GM19452 (cell line): Measurements from ENCODE around the gene PDE11A.

Experiments
- ATAC-seq: cut with Tn5 transposase; IDR thresholded peaks from one replicate; pipeline ENCODE4 v1.9.1; 2021; ENCODE audit not compliant: unreplicated experiment

Gene PDE11A

DNA sequence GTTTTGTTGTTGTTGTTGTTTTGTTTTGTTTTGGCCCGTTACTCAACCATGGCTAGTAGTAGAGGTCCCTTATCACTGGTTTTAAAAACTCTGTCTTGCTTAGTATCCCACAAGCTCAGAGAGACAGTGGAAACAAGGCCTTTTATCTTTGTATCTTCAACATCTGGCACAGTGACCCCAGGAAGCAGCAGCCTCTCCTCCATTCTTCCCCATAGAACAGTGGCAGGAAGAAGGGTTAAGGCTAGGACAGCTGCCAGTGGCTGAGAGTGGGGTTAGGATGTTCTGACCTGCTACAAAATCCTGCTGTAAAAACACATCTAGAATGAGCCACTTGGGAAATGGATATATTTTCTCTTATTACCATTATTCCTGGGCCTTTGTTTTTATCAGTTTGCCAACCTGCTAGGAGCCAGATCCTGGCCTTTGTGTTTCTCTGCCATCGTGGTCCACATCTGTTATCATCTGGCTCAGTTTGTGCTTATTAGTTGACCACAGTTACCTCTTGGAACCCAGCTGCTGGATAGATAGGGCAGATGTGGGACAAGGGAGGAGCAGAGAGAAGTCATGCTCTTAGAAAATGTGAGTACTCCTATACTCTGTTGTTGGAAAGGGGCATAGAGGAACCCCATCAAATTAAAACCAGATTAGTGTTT, 433.2 kb downstream of the PDE11A start:
- no peak for ATAC-seq

GRCh38 chr2:177638507-177638906, 434.1 kb downstream of the PDE11A start:
- ATAC-seq = no peak

- no peak for ATAC-seq
Measured at GRCh38 chr2:177636672-177637071, 435.9 kb downstream of the PDE11A start.

DNA sequence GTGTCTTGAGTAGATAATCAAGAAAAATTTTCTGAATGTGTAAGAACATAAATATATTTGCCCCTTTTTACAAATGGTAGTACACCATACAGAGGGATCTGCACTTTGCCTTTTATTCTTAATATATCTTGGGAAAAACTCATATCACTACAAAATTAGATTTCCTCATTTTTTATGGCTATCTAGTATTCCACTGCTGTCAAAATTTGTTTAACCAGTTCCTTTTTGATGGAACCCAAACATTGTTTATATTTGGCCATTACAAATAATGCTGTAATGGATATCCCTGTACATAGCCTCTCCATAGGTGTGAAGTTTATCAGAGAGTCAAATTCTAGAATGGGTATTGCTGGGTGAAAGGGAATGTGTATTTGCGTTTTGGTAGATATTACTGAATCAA, 436.9 kb downstream of the PDE11A start:
- ATAC-seq = no peak

- no peak for ATAC-seq
Measured at GRCh38 chr2:177633910-177634294, 438.7 kb downstream of the PDE11A start.

DNA sequence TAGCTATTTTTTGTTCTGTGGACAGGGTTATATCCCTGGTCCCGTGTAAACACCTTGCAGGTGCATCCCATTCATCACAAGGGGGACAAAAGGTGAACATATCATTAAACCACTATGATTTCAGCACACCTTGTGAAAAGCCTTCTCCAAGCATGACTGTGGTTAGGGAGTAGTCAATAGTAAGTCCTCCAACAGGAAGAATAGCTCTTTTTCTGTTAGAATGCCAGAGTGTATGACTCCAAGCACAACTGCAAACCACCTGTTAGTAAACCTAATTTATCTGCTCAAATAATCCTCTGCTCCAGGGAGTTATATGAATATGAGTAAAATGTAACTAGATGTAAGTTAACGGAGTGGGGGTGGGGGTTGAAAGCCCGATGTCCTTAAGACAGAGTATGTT, 439.5 kb downstream of the PDE11A start:
- no peak for ATAC-seq

DNA sequence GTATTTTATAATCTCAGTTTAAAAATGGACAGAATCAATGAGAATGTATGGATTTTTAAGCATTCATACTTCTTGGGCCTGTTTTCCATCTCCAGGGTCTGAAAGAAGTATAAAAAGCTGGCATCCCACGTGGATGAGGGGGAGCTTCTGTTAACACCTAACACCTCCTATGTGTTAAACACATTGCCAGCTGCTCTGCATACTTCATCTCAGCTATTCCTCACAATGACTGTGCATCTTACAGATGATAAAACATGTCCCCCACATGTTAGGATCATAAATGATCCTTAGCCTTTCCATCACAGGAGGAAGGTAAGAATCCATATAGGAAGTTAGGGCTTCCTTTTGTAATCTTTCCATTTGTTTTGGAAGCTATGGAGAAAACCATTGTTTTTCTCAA, 440.9 kb downstream of the PDE11A start:
- ATAC-seq = no peak

DNA sequence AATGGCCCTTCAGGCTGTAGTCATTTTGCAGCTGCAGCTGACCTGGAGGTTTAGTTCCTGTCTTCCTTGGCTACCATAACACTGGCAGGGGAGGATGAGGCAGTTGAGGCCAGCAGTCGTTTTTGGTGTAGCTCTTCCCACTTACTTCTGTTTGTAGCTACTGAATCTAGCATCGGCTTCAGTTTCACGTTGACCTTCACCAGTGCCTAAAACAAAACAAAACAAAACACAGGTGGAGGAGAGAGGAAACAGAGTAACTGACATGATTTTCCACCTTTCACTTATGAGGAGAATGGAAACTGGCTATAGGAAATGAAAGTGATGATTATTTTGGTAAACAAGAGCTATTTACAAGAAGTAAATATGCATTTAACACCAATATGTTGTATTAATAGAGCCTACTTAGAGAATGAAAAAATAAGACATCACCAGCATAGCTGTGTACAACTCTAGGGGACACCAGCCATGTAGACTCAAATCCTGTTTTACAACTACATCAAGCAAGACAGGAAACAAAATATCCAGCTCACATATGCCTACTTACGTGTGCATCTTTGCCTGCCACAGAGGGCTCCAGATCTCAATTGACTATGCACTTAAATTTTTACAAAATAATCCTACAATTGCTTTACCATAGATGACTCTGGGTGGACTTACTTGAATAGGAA, 443.1 kb downstream of the PDE11A start:
- ATAC-seq = no peak

DNA sequence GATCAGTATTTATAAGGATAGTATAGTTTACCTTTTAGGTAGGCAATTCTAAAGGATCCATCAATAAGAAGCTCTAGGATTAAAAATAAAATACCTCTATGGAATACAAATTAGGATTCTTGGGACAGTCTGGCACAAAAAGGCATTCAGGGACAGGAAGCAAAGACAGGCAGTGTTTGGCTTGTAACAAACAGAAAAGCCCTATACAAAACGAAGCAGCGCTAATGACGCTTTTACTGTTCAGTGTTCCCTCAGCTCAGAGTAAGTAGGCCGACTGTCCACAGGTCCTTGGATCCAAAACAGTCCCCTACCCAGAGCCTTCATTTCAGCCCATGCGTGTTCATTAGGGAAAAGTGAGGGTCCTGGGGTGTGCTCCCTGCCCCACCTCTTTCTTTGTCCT, 443.7 kb downstream of the PDE11A start:
- ATAC-seq = no peak

DNA sequence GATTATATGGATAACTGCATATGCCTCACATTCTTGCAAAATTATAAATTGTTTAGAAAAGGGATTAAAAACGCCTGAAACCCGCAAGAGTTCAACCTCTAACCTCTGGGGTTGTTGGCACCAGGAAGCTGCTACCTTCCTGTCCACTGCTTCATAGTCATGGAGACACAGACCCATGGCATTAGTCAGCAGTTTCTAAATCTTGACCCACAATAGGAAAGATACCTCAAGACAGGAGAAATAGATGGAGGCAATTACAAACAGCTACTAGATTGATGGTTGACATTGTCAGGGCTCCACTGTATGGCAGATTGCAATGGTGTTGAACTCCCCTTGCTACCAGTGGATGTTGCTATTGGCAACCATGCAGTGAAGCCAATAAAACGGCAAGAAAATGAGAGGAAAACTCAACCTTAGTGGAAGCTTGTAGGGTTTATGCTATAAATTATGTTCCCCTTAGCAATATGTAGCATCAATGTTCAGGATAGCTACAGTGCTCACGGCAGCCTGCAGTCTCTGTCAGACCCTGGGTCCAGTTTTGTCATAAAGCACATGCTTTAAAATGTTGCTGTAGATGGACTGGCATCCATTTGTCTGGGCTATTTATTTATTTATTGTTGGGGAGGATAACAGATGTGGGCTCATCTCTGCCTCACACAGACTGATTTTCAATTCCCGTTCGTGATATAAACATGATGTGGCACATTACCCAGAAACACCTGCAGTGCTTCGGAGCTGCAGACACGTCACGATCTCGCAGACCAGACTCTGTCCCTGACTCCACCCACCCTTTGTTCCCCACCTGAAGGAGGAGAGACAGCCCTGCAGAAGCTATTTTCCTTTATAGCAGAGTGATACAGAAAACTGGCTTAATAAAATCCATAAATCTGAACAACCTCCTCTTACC, 446.6 kb downstream of the PDE11A start:
- ATAC-seq = no peak

DNA sequence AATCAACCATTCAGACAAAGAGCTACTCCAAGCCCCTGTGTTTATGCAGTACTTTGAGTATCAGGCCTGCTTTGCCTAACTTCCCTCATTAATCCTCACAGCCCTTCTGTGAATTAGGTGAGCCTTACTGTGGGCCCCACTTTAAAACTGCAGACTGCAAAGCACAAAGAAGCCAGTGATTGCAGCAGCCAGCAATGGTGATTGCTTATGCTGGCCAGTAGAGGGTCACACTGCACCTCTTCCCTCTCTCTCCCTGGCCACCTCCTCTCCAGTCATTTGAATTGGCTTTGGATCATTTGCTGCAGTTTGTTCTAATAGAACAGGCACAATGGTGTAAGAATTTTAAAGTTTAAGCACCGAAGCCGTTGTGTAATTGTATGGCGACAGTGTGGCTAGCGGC, 450.1 kb downstream of the PDE11A start:
- ATAC-seq = no peak

DNA sequence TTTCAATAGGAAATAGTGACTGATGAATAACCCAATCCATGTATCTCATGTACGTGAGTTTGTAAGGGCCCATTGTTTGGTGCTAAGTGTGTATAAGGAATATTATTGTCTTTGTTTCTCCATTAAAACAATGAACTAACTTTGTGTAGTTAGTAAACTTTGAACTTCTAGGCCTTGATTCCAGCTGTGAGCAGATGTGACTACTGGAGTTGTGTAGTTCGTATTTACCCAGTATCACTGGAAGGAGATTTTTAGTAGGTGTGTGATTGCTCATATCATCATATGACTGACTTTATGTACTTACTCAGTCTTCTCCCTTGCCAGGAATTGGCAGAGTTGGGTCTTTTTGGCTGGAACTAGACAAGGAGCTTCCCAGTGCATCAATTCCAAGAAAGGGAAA, 452.6 kb downstream of the PDE11A start:
- ATAC-seq = no peak

DNA sequence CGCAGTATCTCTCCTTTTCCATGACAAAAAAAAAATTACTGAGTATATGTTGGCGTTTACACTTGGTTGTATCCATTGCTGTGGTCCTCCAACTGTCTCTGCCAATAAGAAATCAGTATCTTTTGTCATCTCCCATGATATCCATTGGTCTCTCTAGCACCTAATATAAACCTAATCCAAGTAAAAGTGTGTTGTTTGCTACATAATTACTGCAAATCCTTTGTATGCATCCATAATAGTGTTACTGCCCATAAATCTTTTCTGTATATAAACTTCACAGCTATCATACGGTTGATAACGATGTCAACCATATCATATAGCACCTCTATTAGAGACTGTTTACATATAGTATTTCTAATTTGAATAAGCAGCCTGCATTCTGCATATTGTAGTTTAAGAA, 453.1 kb downstream of the PDE11A start:
- ATAC-seq = no peak

DNA sequence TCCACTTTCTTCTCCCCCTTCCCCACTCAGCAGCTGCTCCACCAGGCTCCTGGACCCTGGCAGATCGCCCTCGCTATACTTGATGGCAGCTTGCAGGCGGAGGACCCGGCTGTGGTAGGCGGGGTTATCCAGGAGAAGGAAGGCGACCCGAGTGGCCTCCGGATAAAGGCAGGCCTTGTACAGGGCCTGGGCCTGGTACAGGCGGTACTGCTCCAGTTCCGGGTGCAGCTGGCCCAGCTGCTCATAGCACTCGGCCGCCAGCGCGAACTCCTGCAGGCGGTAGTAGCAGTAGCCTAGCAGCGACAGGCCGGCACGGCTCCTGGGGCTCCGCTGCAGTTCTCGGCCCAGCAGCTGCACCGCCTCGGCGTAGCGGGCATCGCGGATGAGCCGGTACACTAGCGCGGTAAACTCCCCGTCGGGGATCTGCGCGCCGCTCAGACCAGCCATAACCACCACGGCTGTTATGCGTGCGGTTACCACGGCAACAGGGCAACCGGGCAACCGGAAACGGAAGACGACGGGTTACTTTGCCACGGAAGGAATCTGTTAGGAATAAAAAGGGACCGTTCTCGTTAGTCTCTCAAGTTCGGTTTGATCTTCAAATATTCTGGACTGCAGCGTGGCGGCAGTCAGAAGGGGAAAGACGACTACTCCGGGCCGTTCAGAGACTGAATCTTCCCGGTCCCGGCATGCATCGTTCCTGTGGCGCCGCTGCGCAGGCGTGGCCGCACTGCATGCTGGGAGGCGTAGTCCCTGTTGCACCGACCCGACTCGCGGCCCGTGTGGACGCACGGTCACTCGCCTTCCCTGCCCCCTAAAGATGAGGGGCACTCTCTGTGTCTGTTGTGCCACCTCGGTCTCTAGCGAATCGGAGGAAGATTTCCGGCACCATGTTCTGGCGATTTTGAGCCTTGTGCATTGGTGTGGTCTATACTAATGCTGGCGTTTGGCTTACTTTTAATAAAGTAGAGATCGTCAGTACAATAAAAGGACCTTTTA, 454.0 kb downstream of the PDE11A start:
- ATAC-seq = peak; percentile 98

GRCh38 chr2:177617849-177618248, 454.7 kb downstream of the PDE11A start:
- ATAC-seq = no peak

- no peak for ATAC-seq
Measured at GRCh38 chr2:177616731-177617130, 455.8 kb downstream of the PDE11A start.

DNA sequence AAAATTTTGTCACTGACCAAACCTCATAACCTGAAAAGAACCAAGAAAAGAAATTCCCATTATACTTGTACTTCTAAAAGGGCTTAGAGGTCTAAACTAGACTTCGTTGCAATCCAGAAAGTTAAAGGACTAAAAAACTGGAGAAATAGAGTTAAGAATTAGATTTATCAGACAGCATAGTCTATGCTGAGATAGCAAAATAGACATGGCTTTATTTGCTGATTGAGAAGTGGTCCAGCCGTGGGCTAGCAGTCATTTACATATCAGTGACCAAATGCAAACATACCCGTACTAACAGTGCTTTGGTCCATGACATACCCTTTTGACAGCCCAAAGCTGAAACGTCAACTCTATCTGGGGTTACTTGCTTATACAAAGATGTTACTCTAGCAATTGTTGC, 456.5 kb downstream of the PDE11A start:
- no peak for ATAC-seq

DNA sequence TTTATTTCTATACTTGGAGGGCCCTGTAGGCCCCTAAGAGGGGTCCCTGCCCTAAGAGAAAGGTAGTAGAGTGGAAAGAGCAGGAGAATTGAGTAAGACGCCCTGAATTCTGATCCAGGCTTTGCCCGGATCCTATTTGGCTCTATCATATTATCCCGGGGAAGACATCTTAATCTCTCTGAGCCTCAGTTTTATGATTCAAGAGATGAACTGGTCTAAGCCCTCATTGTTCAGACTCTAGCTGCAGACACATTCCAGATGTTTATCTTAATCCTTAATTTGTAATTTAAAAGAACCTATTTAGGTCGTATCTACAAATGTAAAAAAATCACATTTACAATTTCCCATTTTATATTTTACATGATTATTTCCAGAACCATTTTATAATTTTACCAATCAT, 459.9 kb downstream of the PDE11A start:
- ATAC-seq = no peak

DNA sequence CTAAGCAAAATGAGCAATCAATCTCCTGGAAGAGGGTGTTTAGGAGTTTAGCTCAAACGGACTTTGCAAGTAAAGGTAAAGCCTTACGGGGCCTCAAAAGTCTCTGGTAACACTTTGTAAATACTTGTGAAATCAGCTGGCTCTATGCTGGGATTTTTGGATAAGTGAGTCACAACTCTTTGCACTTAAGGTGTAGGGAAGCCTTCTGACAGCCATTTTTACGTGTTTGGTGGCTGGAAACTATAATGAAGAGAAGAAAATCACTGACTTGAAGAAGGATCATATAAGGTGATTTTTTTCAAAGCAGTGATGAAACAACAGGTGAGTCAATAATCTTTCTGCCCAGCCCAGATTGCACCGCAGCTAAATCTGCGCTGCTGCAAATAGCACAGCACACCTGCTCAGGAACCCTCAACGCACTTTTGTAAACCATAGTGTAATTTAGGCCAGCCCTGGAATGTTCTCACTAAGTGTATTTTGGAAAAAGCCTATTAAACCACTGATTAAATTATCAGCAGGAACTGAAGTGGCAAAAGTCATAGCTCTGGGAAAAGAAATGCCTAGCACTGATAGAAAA, 461.2 kb downstream of the PDE11A start:
- no peak for ATAC-seq

GRCh38 chr2:177610813-177611212, 461.8 kb downstream of the PDE11A start:
- ATAC-seq = no peak
